GM12878 (cell line): Measurements from ENCODE around the gene TRIM63. TPM values are rescaled to one million over a fixed set of nuclear protein-coding genes. Genes with fewer than 3 reads are reported as not detected.

ENCODE experiments used
- ATAC-seq: fragments of 200-7000 bp; cut with Tn5 transposase; 3 replicates; pipeline ENCODE4 v1.9.1; 2020; ENCODE audit warnings: mild to moderate bottlenecking, moderate library complexity
- BruUV-seq: library from RNA; stranded (reverse); fragments of 400-500 nt; replicated peaks from 2 replicates; lab custom pipeline; 2021; lab: Mats Ljungman, UMichigan
- CTCF ChIA-PET: fragments of 300-600 bp; sonication (Branson Sonifier 250); formaldehyde crosslinking; extraction: SDS; loops from one replicate; lab custom pipeline; 2021; ENCODE audit warnings: inconsistent platforms; lab: Yijun Ruan, JAX
- POLR2A ChIA-PET: fragments of 350-600 bp; formaldehyde crosslinking; extraction: SDS; loops from one replicate; lab custom pipeline; 2021; ENCODE audit warnings: inconsistent platforms; lab: Charles Lee
- RAD21 ChIA-PET: fragments of 300-600 bp; sonication (Branson Sonifier 250); formaldehyde crosslinking; loops from one replicate; lab custom pipeline; 2023; ENCODE audit warnings: antibody characterized with exemption; ENCODE audit not compliant: unreplicated experiment; lab: Charles Lee
- SMC1A ChIA-PET: fragments of 300-600 bp; sonication (Branson Sonifier 250); formaldehyde crosslinking; loops from one replicate; lab custom pipeline; 2023; ENCODE audit not compliant: unreplicated experiment, uncharacterized antibody; lab: Charles Lee
- DNase-seq: peaks from one replicate; pipeline ENCODE4 v3.0.0-alpha.2; 2011; ENCODE audit warnings: low read depth, low spot score
- FAIRE-seq: peaks from 3 replicates; lab custom pipeline; 2011; peaks lifted over from hg19 to GRCh38; lab: Jason Lieb, UNC
- H2AFZ ChIP-seq: 2 replicates; pipeline ENCODE4 v1.6.0; 2011; ENCODE audit warnings: low read depth, low read length, control low read depth; ENCODE audit not compliant: control insufficient read depth
- H3K27ac ChIP-seq: 2 replicates; pipeline ENCODE4 v1.5.1; 2011; ENCODE audit warnings: control low read depth; ENCODE audit not compliant: control insufficient read depth, insufficient read depth
- H3K27me3 ChIP-seq, 2 experiments: replicated peaks in 1 of 2; 2 replicates each; pipeline versions ENCODE4 v1.6.0 to v1.6.1; 2011; ENCODE audit warnings: low read length in 1 of 2; ENCODE audit not compliant: control insufficient read depth in 2 of 2, insufficient read depth in 2 of 2
- H3K36me3 ChIP-seq, 2 experiments: 2 replicates each; pipeline ENCODE4 v1.5.1; 2011; ENCODE audit warnings: low read length in 1 of 2; ENCODE audit not compliant: control insufficient read depth in 2 of 2, insufficient read depth in 2 of 2
- H3K4me1 ChIP-seq: 2 replicates; pipeline ENCODE4 v1.6.1; 2011; ENCODE audit warnings: mild to moderate bottlenecking, low read length, moderate library complexity, mixed read lengths; ENCODE audit not compliant: control insufficient read depth, insufficient read depth
- H3K4me2 ChIP-seq: 2 replicates; pipeline ENCODE4 v1.6.0; 2011; ENCODE audit warnings: control low read depth; ENCODE audit not compliant: control insufficient read depth, insufficient read depth
- H3K4me3 ChIP-seq: fragments of 200-600 bp; sonication (generic); 2 replicates; pipeline ENCODE4 v1.5.1; 2016
- H3K79me2 ChIP-seq: 2 replicates; pipeline ENCODE4 v1.6.0; 2011; ENCODE audit warnings: low read length; ENCODE audit not compliant: control insufficient read depth, insufficient read depth
- H3K9ac ChIP-seq: 2 replicates; pipeline ENCODE4 v1.8.0; 2011; ENCODE audit warnings: low read length, control low read depth, mixed read lengths; ENCODE audit not compliant: control insufficient read depth, insufficient read depth
- H3K9me3 ChIP-seq: replicated peaks from 3 replicates; pipeline ENCODE4 v1.5.1; 2011; ENCODE audit warnings: mild to moderate bottlenecking, low read length; ENCODE audit not compliant: control insufficient read depth, insufficient read depth
- H4K20me1 ChIP-seq: 2 replicates; pipeline ENCODE4 v1.6.0; 2011; ENCODE audit not compliant: control insufficient read depth, insufficient read depth
- BCL3 ChIP-seq: IDR thresholded peaks from 2 replicates; pipeline ENCODE4 v1.6.1; 2011; ENCODE audit warnings: borderline replicate concordance, low read depth, mild to moderate bottlenecking, moderate library complexity, low read length; ENCODE audit not compliant: insufficient read depth, poor library complexity, severe bottlenecking
- CREB1 ChIP-seq: IDR thresholded peaks from 2 replicates; pipeline ENCODE4 v1.6.1; 2012; ENCODE audit warnings: low read depth, mild to moderate bottlenecking, inconsistent platforms
- ETV6 ChIP-seq, 2 experiments: fragments of 450-650 bp in 1 of 2; IDR thresholded peaks in 1 of 2; conservative IDR thresholded peaks in 1 of 2; 2 replicates each; pipeline ENCODE4 v1.6.1; 2014; ENCODE audit warnings: antibody characterized with exemption in 1 of 2, borderline replicate concordance in 1 of 2, low read depth in 1 of 2, mild to moderate bottlenecking in 1 of 2, moderate library complexity in 1 of 2
- GATAD2B ChIP-seq: fragments of 450-650 bp; conservative IDR thresholded peaks from 2 replicates; pipeline ENCODE4 v1.6.1; 2017; ENCODE audit warnings: low read depth, mild to moderate bottlenecking, moderate library complexity
- IKZF1 ChIP-seq: fragments of 450-650 bp; conservative IDR thresholded peaks from 2 replicates; pipeline ENCODE4 v1.6.1; 2017; ENCODE audit warnings: antibody characterized with exemption, mild to moderate bottlenecking
- MAX ChIP-seq: IDR thresholded peaks from 2 replicates; pipeline ENCODE4 v1.6.1; 2012; ENCODE audit warnings: low read depth, low read length, improper control_type of control experiment
- MEF2B ChIP-seq: fragments of 450-650 bp; IDR thresholded peaks from 2 replicates; pipeline ENCODE4 v1.6.1; 2018; ENCODE audit warnings: mild to moderate bottlenecking, moderate library complexity; ENCODE audit not compliant: partially characterized antibody, poor library complexity, severe bottlenecking
- MYB ChIP-seq: fragments of 150-350 bp; IDR thresholded peaks from 2 replicates; pipeline ENCODE4 v1.6.1; 2014; ENCODE audit warnings: mild to moderate bottlenecking, low read depth, low read length, borderline replicate concordance
- NFYB ChIP-seq: IDR thresholded peaks from 2 replicates; pipeline ENCODE4 v1.6.1; 2011; ENCODE audit warnings: low read depth, mild to moderate bottlenecking, low read length, improper control_type of control experiment, moderate library complexity; ENCODE audit not compliant: insufficient read depth
- NKRF ChIP-seq: fragments of 450-650 bp; conservative IDR thresholded peaks from 2 replicates; pipeline ENCODE4 v1.6.1; 2017; ENCODE audit warnings: mild to moderate bottlenecking, moderate library complexity
- POLR2A ChIP-seq: IDR thresholded peaks from 2 replicates; pipeline ENCODE4 v1.6.1; 2011; ENCODE audit warnings: low read depth, mild to moderate bottlenecking, low read length
- RFX5 ChIP-seq: IDR thresholded peaks from 2 replicates; pipeline ENCODE4 v1.6.1; 2011; ENCODE audit warnings: low read depth, low read length, improper control_type of control experiment
- RUNX3 ChIP-seq: IDR thresholded peaks from 2 replicates; pipeline ENCODE4 v1.6.1; 2012; ENCODE audit warnings: low read length, inconsistent platforms
- SP1 ChIP-seq: IDR thresholded peaks from one replicate; pipeline ENCODE4 v1.6.1; 2011; ENCODE audit warnings: low read depth, low read length
- WGBS: methylation state at CpG from one replicate; pipeline ENCODE4 v1.1.6; 2016; ENCODE audit warnings: low lambda C conversion rate; ENCODE audit not compliant: insufficient replicate concordance, insufficient coverage; ENCODE audit errors: missing lambda C conversion rate; 5-methylcytosine and 5-hydroxymethylcytosine counted together
- in situ Hi-C: fragments of 300-500 bp; cut with MboI; formaldehyde crosslinking; loops from 9 replicates; pipeline ENCODE4 v1.14.3; 2018; ENCODE audit warnings: mixed read lengths
- intact Hi-C: fragments of 100-400 bp; cut with micrococcal nuclease; formaldehyde crosslinking; loops from one replicate; pipeline ENCODE4 v1.14.2; 2022; ENCODE audit not compliant: unreplicated experiment
- polyA plus RNA-seq, 11 experiments: library from polyadenylated mRNA; depleted of rRNA in 4 of 11; unstranded in 6 of 11; stranded (reverse) in 5 of 11; fragments of >200 nt; fragmentation: Nextera tagmentation in 4 of 11; fragmentation: Illumina TruSeq in 1 of 11; extraction: Ambion mirVana in 4 of 11; extraction: Trizol in 1 of 11; gene quantifications; 1 replicate in 1 of 11; 2 replicates in 10 of 11; pipeline versions ENCODE4 v1.2.1 to v1.2.3, GENCODE V29; 2011 to 2016; ENCODE audit warnings: inconsistent platforms in 2 of 11, missing spikeins in 2 of 11, low read depth in 1 of 11
- total RNA-seq, 4 experiments: library from RNA; depleted of rRNA in 3 of 4; stranded (reverse); fragments of >200 nt in 3 of 4; fragmentation: Illumina TruSeq in 1 of 4; extraction: Trizol in 1 of 4; gene quantifications; 2 replicates each; pipeline versions ENCODE4 v1.2.1 to v1.2.3, GENCODE V29; 2013 to 2021

Gene TRIM63
- total and polyA plus RNA-seq, 10 of the 15 experiments (the other 5 are each of a cell fraction or from before 2014, with no cell fraction given), result not detected

- Histone ChIP-seq H3K79me2 (no peaks in the 10 kb centered on the region), H3K27ac (no peak overlapping the region), H3K9me3 (0 out of 3 replicates have a peak, but pooled peaks cover 2% of the 10 kb centered on the region), H3K36me3 (no peaks in the 10 kb centered on the region), H3K4me2 (peak overlapping the region; percentile 100), H4K20me1 (no peaks in the 10 kb centered on the region), H3K4me1 (peaks cover 10% of the 10 kb centered on the region; the same call in 1 of the 2 replicates), H3K9ac (peak overlapping the region; percentile 56; the same call in 1 of the 2 replicates), H3K27me3 (peaks cover 0 to 2% of the 10 kb centered on the region in 2 experiments), H3K4me3 (peak overlapping the region; percentile 86), H2AFZ (peak overlapping the region; percentile 88)
- POLR2A ChIA-PET, result no interaction called here
- TF ChIP-seq NFYB (peak; percentile 96), CREB1 (peak; percentile 57; the same call in 1 of the 2 replicates), ETV6 (conservative IDR thresholded peaks at IDR 0.05 in 1 of 2, IDR thresholded peaks at IDR 0.05 in 1 of 2; ENCODE audit: borderline replicate concordance in 1 of 2, low read depth in 1 of 2) (no peak), RUNX3 (peak; percentile 2; the same call in 1 of the 2 replicates), NKRF (peak; percentile 40; the same call in 1 of the 2 replicates), SP1 (peak; percentile 76), MYB (no peak), IKZF1 (no peak), MEF2B (peak; percentile 66), RFX5 (peak; percentile 65; the same call in 1 of the 2 replicates), BCL3 (no peak), MAX (0 out of 2 replicates have a peak, but pooled peaks have one; percentile 12), POLR2A (peak; percentile 53), GATAD2B (peak; percentile 33; the same call in 1 of the 2 replicates)
- no TSS peak for BruUV-seq
- ATAC-seq, result peak; percentile 97
- in situ Hi-C loops, result no loop called here
- WGBS, result 4% methylated on average over 56 of the region's 60 CpGs
- intact Hi-C loops, result loop anchor here (5.0 kb wide), 2 partner anchors 72 to 112 kb away; no protein-coding TSS in a partner anchor
- peak; percentile 35 for DNase-seq
- RAD21 ChIA-PET, result interaction anchor here (1.2 to 1.8 kb wide), 4 partner anchors 109 to 382 kb away, joined by 3 to 11 read pairs (median 5); no protein-coding TSS in a partner anchor
- CTCF ChIA-PET, result interaction anchor here (0.6 to 4.2 kb wide), 13 partner anchors 8 to 198 kb away, joined by 3 to 35 read pairs (median 4); partner anchors contain the start of genes EXTL1 and ZNF593
- peak; percentile 83 for FAIRE-seq
- SMC1A ChIA-PET, result interaction anchor here (0.8 to 2.2 kb wide), 2 partner anchors 110 kb away, joined by 6 to 8 read pairs; no protein-coding TSS in a partner anchor
Measured at GRCh38 chr1:26035203-26035958, 32.0 kb downstream of the TRIM63 start.
